Measurements from ENCODE around the gene NMRK2.
"Not testable (repeated sequence)": the region's sequence is repeated elsewhere in the genome, so short reads cannot be mapped to it uniquely, and the experiment has no call there.

- TF ChIP-seq CTCF, POLR2A (IDR thresholded peaks at IDR 0.05): not testable (repeated sequence)
Observed at GRCh38 chr19:3894959-3895358, 37.9 kb upstream of the NMRK2 start.

Measured in uterus (tissue), 2 donors.